Prostate gland (tissue), 2 donors: ENCODE results near the gene WDR90. TPM values are rescaled to one million over a fixed set of nuclear protein-coding genes. Genes with fewer than 3 reads are reported as not detected.

ENCODE experiments used
- DNase-seq: peaks from one replicate; pipeline ENCODE4 v3.0.0-alpha.2; 2019; ENCODE audit warnings: low spot score
- H3K27ac ChIP-seq, 2 donors: fragments of 200-600 bp; sonication (generic); 2 replicates each; pipeline ENCODE4 v1.5.1; 2017 to 2019
- H3K27me3 ChIP-seq: fragments of 200-600 bp; sonication (generic); replicated peaks from 2 replicates; pipeline ENCODE4 v1.5.1; 2019; ENCODE audit not compliant: insufficient read depth
- H3K36me3 ChIP-seq, 2 donors: fragments of 200-600 bp; sonication (generic); 1 replicate in 1 of 2; 2 replicates in 1 of 2; pipeline versions ENCODE4 v1.5.1 to v1.8.1; 2017 to 2019
- H3K4me1 ChIP-seq: fragments of 200-600 bp; sonication (generic); replicated peaks from 2 replicates; pipeline ENCODE4 v1.5.1; 2019
- H3K4me3 ChIP-seq, 2 donors: fragments of 200-600 bp; sonication (generic); 2 replicates each; pipeline ENCODE4 v1.5.1; 2017 to 2019
- H3K9me3 ChIP-seq: fragments of 200-600 bp; sonication (generic); 2 replicates; pipeline ENCODE4 v1.5.1; 2017
- POLR2A ChIP-seq: fragments of 450-650 bp; IDR thresholded peaks from one replicate; pipeline ENCODE4 v1.6.1; 2016; ENCODE audit warnings: antibody characterized with exemption, mild to moderate bottlenecking
- POLR2AphosphoS5 ChIP-seq: sonication (generic); formaldehyde crosslinking; IDR thresholded peaks from one replicate; pipeline ENCODE4 v1.6.1; 2017; ENCODE audit warnings: antibody characterized with exemption
- WGBS: methylation state at CpG from one replicate; pipeline ENCODE4 v1.1.5; 2018; 5-methylcytosine and 5-hydroxymethylcytosine counted together
- intact Hi-C: fragments of 100-400 bp; cut with DNase I; formaldehyde crosslinking; loops from one replicate; pipeline ENCODE4 v1.14.2; 2022
- total RNA-seq, 2 donors: library from RNA; depleted of rRNA; stranded (reverse); fragments of >200 nt; gene quantifications; one replicate each; pipeline ENCODE4 v1.1.0, GENCODE V29; 2016
- TF ChIP-seq, protein P1 (sequence below), 4 experiments: fragments of 200-600 bp in 2 of 4; fragments of 450-650 bp in 2 of 4; sonication (generic) in 2 of 4; IDR thresholded peaks; 1 replicate in 3 of 4; 2 replicates in 1 of 4; pipeline ENCODE4 v1.5.1; 2016 to 2019; ENCODE audit warnings: antibody characterized with exemption in 4 of 4, mild to moderate bottlenecking in 2 of 4, moderate library complexity in 2 of 4

Gene WDR90
- total RNA-seq, 2 donors from 2014 or later, result 36.8 to 60.4 TPM

DNA sequence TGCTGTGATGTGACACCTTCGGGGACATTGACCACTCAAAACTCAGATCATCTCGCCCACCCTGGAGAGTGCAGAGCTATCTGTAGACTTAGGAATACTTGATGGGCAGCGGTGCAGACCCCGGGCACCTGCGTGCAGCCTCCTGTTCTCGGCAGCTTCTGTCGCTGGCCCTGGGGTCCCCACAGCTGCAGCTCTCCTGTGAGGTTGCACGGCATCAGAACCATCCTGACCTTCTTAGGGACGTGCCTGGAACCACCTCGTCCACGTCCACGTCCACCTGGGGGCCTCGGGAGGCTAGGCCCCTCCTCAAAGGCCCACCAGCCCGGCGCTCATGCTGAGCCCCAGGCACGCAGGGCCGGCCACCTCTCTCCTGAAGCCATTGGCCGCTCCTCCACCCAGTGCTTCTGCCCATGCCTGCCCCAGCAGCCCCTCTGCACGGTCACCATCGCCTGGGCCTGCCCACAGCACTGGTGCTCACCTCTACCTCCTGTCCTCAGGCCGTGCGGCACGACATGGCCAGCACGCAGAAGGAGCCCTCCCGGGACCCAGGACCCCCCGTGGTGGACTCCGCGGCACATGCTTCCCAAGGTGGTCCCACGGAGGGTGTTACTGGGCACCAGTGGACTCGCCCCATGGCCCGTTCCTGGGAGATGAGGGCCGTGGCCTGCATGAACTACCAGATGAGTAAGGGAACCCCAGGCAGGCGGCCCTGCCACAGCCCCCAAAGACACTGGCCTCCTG is 20.7 kb upstream of the WDR90 start:
- no peak overlapping the region for H3K27ac ChIP-seq
- no peaks in the 10 kb centered on the region for H3K27me3 ChIP-seq
- H3K4me3 ChIP-seq, result no peak overlapping the region
- WGBS, result 91% methylated on average over 33 of the region's 33 CpGs
- no peaks in the 10 kb centered on the region for H3K9me3 ChIP-seq
- TF ChIP-seq POLR2AphosphoS5 (no peak), POLR2A (no peak)
- H3K36me3 ChIP-seq, result peaks cover 0 to 3% of the 10 kb centered on the region in 2 donors
- intact Hi-C loops, result no loop called here
- no peaks in the 10 kb centered on the region for H3K4me1 ChIP-seq
- no peak for DNase-seq

GRCh38 chr16:629185-629832 is 19.9 kb upstream of the WDR90 start:
- no peak overlapping the region for H3K27ac ChIP-seq
- intact Hi-C loops, result no loop called here
- TF ChIP-seq POLR2A, result no peak
- TF ChIP-seq POLR2AphosphoS5, result no peak
- TF ChIP-seq, protein P1, sequence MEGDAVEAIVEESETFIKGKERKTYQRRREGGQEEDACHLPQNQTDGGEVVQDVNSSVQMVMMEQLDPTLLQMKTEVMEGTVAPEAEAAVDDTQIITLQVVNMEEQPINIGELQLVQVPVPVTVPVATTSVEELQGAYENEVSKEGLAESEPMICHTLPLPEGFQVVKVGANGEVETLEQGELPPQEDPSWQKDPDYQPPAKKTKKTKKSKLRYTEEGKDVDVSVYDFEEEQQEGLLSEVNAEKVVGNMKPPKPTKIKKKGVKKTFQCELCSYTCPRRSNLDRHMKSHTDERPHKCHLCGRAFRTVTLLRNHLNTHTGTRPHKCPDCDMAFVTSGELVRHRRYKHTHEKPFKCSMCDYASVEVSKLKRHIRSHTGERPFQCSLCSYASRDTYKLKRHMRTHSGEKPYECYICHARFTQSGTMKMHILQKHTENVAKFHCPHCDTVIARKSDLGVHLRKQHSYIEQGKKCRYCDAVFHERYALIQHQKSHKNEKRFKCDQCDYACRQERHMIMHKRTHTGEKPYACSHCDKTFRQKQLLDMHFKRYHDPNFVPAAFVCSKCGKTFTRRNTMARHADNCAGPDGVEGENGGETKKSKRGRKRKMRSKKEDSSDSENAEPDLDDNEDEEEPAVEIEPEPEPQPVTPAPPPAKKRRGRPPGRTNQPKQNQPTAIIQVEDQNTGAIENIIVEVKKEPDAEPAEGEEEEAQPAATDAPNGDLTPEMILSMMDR (IDR thresholded peaks at IDR 0.05), result no peak
- H3K4me1 ChIP-seq, result no peaks in the 10 kb centered on the region
- DNase-seq, result no peak
- peaks cover 0 to 3% of the 10 kb centered on the region in 2 donors for H3K36me3 ChIP-seq
- H3K4me3 ChIP-seq, result no peak overlapping the region
- H3K27me3 ChIP-seq, result no peaks in the 10 kb centered on the region
- no peaks in the 10 kb centered on the region for H3K9me3 ChIP-seq
- 73% methylated on average over 28 of the region's 29 CpGs for WGBS

DNA sequence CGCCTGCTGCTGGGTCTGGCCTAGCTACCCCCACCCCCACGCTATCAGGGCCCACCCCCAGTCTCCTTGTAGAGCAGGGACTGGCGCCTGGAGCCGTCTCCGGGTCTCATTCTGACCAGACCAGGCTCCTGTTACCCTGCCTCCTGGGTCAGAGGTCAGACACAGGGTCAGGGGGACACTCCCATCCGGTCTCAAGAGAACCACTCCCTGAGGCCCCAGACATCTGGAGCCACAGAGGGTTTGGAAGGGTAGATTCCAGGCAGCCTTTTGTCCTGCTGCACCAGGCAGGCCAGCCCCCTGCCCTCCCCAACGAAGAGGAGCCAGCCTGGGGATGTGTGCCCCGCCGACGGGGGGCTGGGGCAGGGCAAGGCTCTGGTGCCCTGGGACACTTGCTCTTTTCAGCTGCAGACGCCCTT is 19.3 kb upstream of the WDR90 start:
- Histone ChIP-seq H3K36me3 (peaks cover 0 to 3% of the 10 kb centered on the region in 2 donors), H3K9me3 (no peaks in the 10 kb centered on the region), H3K4me1 (peaks cover under 1% of the 10 kb centered on the region), H3K27me3 (no peaks in the 10 kb centered on the region), H3K4me3 (no peak overlapping the region), H3K27ac (no peak overlapping the region)
- WGBS, result 56% methylated on average over 10 of the region's 11 CpGs
- no peak for TF ChIP-seq POLR2AphosphoS5
- TF ChIP-seq, protein P1 (IDR thresholded peaks at IDR 0.05), result no peak
- no peak for TF ChIP-seq POLR2A
- intact Hi-C loops, result no loop called here
- DNase-seq, result no peak

DNA sequence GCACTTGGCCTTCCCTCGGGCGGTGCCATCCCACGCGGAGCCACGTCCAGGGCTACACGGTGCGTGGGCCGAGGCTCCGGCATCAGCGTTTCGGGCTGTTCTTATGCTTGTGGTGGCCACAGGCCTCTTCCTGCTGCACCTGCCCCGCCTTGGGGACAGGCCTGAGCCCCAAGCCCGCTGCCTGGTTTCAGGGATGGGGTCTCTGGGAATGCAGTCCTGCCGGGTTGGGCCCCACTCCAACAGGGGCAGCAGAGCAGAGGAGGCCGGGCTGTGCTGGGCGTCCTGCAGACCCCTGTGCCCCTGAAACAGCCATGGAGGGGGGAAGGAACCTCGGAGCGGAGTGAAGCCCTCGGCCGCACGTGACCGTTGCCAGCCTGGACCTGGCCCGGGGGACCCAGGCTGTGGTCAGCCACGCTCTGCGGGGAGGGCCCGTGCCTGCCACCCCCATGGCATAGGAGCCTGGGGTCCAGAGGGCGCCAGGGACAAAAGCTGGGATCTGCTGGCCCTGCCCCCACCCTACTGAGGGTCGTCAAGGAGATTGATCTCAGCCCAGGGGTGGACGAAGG is 18.8 kb upstream of the WDR90 start:
- intact Hi-C loops, result no loop called here
- Histone ChIP-seq H3K27me3 (no peaks in the 10 kb centered on the region), H3K9me3 (no peaks in the 10 kb centered on the region), H3K36me3 (peaks cover 0 to 3% of the 10 kb centered on the region in 2 donors), H3K4me3 (no peak overlapping the region), H3K4me1 (peaks cover 6% of the 10 kb centered on the region), H3K27ac (no peak overlapping the region)
- TF ChIP-seq, protein P1 (IDR thresholded peaks at IDR 0.05), result no peak
- TF ChIP-seq POLR2A, result no peak
- no peak for TF ChIP-seq POLR2AphosphoS5
- WGBS, result 62% methylated on average over 26 of the region's 29 CpGs
- DNase-seq, result no peak

- peaks cover 0 to 3% of the 10 kb centered on the region in 2 donors for H3K36me3 ChIP-seq
- H3K4me1 ChIP-seq, result peaks cover 9% of the 10 kb centered on the region
- H3K4me3 ChIP-seq, result no peak within 1 kb of the TSS
- H3K9me3 ChIP-seq, result no peaks in the 10 kb centered on the region
- TF ChIP-seq, protein P1 (IDR thresholded peaks at IDR 0.05), result no peak
- no peak for DNase-seq
- H3K27ac ChIP-seq, result no peak within 1 kb of the TSS
- 11% methylated on average over 18 of the region's 23 CpGs for WGBS
- intact Hi-C loops, result no loop called here
- H3K27me3 ChIP-seq, result no peaks in the 10 kb centered on the region
Observed at GRCh38 chr16:630815-631405, 18.3 kb upstream of the WDR90 start, which contains the start of gene WFIKKN1. Gene WFIKKN1 (plus strand): TSS chr16:630985. CDS start chr16:631254, 269 bp downstream.
